GM19239 (cell line): Measurements from ENCODE around the gene PLA1A.

Source experiments
- DNase-seq: peaks from one replicate; pipeline ENCODE4 v3.0.0; 2011; ENCODE audit warnings: low spot score; ENCODE audit not compliant: insufficient read length
- FAIRE-seq: peaks from 2 replicates; lab custom pipeline; 2011; peaks lifted over from hg19 to GRCh38; lab: Jason Lieb, UNC

PLA1A gene

DNA sequence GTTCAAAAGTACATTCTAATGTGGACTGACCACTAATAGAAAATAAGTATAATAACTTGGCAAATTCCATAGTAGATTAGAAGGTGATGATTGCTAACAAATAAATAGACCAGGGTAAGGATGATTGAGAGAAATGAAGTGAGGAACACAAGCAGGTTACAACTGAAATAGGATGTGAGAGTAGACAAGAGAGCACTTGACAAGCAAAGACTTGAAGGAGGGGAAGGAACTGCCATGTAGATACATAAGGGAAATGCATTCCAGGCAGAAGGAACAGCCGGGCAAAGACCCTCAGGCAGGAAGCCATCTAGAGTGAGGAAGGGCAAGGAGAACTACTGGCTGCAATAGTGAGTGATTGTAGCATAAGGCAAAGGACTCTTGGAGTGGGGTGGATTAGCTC, 5.0 kb downstream of the PLA1A start:
- no peak for DNase-seq
- FAIRE-seq, result peak; percentile 79

DNA sequence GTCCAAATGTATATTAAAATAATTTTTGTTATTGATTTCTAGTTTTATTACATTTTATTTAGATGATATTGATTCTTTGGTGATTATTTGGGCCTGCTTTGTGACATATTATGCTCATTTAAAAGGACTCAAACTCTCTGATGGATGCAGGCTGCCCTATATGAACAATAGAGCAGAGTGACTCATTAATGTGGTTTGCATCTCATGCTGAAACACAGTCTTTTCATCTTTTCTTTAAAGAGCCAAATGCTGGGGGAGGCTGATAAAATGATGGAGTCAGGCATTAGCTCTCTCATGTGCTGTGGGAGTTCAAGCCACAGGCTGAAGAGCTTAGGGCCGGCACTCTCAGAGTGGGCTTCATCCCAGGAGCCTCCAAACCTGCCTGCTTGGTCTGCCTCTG, 7.2 kb downstream of the PLA1A start:
- DNase-seq (no peak), FAIRE-seq (no peak)

DNA sequence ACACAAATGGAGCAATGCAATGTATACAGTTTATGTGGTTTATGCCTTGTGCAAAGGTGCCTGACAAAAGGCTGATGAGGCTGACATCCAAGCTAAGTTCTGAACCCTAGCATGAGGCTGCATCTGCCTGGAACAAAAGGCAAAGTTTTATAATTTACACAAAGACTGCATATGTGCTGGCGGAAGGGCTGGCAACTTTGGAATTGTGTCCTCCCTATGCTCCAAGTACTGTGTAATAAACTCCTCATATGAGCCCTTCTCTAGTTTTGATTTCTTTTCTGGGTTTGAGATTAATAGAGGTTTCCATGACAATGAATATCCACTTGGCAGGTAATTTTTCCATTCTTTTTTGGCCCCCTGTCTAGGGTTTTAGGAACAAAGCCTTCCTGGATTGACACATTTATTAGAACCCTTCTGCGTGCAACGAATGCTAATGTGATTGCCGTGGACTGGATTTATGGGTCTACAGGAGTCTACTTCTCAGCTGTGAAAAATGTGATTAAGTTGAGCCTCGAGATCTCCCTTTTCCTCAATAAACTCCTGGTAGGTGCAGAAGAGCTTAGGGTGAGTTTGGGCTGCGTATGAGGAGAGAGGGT, 10.8 kb downstream of the PLA1A start:
- DNase-seq (no peak), FAIRE-seq (no peak)

- no peak for DNase-seq
- FAIRE-seq, result no peak
These were observed 11.6 kb downstream of the PLA1A start for GRCh38 chr3:119609301-119609700.

- no peak for DNase-seq
- no peak for FAIRE-seq
These were observed 14.0 kb downstream of the PLA1A start for GRCh38 chr3:119611664-119612063.

DNA sequence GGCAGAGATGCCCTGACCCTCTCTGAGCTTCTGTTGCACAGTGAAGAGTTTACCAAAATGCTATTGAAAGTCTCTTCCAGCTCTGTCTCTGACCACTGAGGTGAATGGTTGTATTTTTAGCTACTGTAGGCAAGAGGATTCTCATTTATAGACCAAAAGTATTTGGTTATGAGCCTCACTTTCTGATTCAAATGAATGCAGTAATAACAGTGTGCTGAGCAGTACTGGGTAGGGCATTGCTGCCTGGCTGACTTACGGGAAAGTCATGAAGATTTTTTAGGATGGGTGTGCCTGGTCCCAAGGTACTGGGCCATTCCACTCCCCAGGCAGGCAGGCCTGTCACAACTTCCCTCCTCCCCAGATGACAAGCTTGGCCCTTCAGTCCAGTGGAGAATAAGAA, 15.5 kb downstream of the PLA1A start:
- no peak for DNase-seq
- no peak for FAIRE-seq

GRCh38 chr3:119613872-119614271, 16.2 kb downstream of the PLA1A start:
- no peak for DNase-seq
- FAIRE-seq, result no peak

DNA sequence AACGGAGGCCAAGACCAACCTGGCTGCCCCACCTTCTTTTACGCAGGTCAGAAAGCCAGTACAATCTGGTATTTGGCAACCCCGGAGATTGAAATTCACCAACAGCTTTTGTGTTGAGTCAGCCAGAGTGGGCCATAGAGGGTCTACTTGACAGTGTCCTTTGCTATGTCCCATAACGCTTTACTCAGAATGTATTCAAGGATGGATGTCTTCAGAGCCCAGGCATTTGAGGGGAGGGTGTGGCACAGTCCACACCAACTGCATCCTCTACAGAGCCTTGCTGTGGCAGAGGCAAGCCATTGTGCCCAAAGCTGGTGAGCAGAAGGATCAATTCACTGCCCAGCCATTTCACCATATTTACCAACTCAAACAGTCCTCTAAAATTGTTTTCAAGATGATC, 18.4 kb downstream of the PLA1A start:
- FAIRE-seq, result no peak

DNA sequence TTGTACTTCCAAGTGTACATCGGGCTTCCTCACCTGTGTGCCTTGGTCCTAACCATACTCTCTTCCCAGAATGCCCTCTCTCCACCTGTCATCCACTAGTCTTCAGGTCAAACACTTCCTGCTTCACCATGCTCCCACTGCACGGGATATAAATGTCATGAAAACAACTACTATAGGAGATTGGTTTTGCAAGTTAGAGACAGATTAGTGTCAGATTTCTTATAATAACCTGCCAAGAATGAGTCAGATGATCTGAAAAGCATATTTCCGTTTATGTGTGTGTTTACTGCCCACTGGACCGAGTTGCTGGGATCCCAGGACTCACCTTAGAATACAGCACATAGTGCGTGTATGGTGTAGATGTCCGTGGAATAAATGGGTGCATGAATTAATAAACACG, 21.4 kb downstream of the PLA1A start:
- FAIRE-seq (no peak), DNase-seq (no peak)

More for the DNA sequence above, 18.4 kb downstream of the PLA1A start:
- no peak for DNase-seq

- DNase-seq, result no peak
- FAIRE-seq, result no peak
These were observed 23.2 kb downstream of the PLA1A start for GRCh38 chr3:119620899-119621298.

- no peak for FAIRE-seq
These were observed 26.5 kb downstream of the PLA1A start for GRCh38 chr3:119624002-119624720.

DNA sequence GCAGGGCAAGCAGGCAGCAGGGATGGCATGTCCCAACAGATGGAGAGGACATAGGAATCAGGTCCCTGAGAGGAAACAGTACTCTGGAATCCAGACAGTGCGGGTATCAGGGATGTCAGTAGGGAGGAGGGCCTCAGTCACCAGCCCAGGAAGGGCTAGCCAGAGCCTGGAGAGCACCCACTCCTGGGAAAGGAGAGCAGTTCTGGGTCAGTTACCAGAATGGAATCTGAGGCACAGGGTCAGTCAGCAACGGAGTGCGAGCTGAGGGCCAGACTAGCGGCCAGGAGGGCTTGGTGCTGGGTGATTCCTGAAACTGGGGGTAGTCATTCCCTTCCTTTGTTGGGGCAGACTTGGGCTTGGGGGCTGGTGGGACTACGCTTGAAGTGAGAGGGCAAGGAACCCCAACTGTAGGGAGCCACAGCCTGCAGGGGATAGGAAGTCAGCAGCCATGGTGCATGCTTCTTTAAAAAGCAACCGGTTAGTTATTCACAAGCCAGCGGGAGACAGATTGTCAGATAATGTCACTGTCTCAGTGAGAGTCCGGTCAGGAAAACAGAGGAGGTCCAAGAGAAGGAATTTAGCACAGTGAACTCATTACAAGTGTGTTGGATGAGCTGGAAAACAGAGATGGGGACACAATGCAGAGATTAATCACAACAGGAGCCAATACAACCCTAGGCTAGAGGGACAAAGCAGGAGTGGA, 27.9 kb downstream of the PLA1A start:
- DNase-seq (no peak), FAIRE-seq (no peak)

More at GRCh38 chr3:119624002-119624720, 26.5 kb downstream of the PLA1A start:
- DNase-seq, result no peak

DNA sequence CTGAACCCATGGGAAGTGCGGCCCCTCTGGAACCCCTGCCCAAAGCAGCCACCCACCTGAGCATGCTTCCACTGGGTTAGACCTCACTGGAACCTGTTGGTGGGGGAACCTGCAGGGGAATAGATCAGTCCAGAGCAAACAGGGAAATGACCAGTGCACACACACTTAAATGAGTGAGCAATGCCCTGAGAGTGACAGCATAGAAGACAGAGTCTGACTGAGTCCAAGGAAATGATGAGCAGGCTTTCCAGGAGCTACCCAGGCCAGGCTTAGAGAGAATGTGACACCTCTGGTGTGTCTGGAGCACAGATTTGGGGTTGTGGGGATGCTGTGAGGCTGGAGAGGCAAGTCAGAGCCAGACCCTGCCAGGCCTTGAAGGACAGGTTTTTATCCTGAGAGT, 28.5 kb downstream of the PLA1A start:
- DNase-seq, result no peak
- no peak for FAIRE-seq

DNA sequence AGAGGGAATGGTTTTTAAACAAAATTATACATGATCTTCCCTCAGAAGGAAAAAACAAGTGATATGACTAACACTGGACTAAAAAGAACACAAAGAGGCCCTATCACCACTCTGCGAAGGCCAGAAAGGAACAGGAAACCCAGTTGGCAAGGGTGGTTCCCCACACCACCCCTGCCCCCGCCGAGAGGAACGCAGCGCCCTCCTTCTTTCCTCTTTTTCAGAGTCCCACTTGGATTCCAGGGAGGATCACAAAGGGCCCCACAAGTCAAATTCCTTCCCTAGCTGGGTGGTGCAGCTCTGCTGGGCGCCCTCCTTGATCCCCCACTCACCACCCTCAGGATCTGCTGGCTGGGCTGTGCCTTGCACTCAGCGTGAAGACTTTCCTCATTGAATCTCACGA, 29.8 kb downstream of the PLA1A start:
- FAIRE-seq, result no peak
- DNase-seq, result no peak

- DNase-seq (no peak), FAIRE-seq (peak; percentile 79)
These were observed 30.7 kb downstream of the PLA1A start for GRCh38 chr3:119628390-119628789.

GRCh38 chr3:119628816-119629445, 31.2 kb downstream of the PLA1A start:
- FAIRE-seq, result peak; percentile 18
- DNase-seq, result no peak

- FAIRE-seq (peak; percentile 40), DNase-seq (no peak)
These were observed 32.6 kb downstream of the PLA1A start for GRCh38 chr3:119630128-119630879.

- FAIRE-seq (no peak), DNase-seq (no peak)
These were observed 33.2 kb downstream of the PLA1A start for GRCh38 chr3:119630880-119631329.

GRCh38 chr3:119631516-119631915, 33.8 kb downstream of the PLA1A start:
- DNase-seq, result no peak
- no peak for FAIRE-seq

GRCh38 chr3:119632216-119632615, 34.5 kb downstream of the PLA1A start:
- FAIRE-seq, result no peak
- DNase-seq, result no peak
